ENCODE measurements around the gene RBM4B. TPM values are rescaled to one million over a fixed set of nuclear protein-coding genes. Genes with fewer than 3 reads are reported as not detected.
A peak's percentile ranks its signal among the peaks of the same experiment; 100 is the strongest.

Gene RBM4B
- total RNA-seq, 2 experiments from 2014 or later: 12.2 to 15.5 TPM

- Mint-ChIP-seq H3K36me3 (no peaks in the 10 kb centered on the region), H3K27me3 (peaks cover 21% of the 10 kb centered on the region)
These were observed 37.8 kb upstream of the RBM4B start for GRCh38 chr11:66715346-66716085.

GRCh38 chr11:66713746-66714480, 36.2 kb upstream of the RBM4B start:
- H3K4me1 Mint-ChIP-seq: no peaks in the 10 kb centered on the region
- no peaks in the 10 kb centered on the region for H3K36me3 Mint-ChIP-seq
- H3K4me3 Mint-ChIP-seq: no peak overlapping the region
- peaks cover 18% of the 10 kb centered on the region for H3K27me3 Mint-ChIP-seq
- DNase-seq: no peak
- H3K27ac Mint-ChIP-seq: no peak overlapping the region
- H3K9me3 Mint-ChIP-seq: no peaks in the 10 kb centered on the region

More at GRCh38 chr11:66715346-66716085, 37.8 kb upstream of the RBM4B start:
- no peaks in the 10 kb centered on the region for H3K4me1 Mint-ChIP-seq
- no peaks in the 10 kb centered on the region for H3K9me3 Mint-ChIP-seq
- no peak for DNase-seq
- H3K27ac Mint-ChIP-seq: no peak overlapping the region
- no peak overlapping the region for H3K4me3 Mint-ChIP-seq

DNA sequence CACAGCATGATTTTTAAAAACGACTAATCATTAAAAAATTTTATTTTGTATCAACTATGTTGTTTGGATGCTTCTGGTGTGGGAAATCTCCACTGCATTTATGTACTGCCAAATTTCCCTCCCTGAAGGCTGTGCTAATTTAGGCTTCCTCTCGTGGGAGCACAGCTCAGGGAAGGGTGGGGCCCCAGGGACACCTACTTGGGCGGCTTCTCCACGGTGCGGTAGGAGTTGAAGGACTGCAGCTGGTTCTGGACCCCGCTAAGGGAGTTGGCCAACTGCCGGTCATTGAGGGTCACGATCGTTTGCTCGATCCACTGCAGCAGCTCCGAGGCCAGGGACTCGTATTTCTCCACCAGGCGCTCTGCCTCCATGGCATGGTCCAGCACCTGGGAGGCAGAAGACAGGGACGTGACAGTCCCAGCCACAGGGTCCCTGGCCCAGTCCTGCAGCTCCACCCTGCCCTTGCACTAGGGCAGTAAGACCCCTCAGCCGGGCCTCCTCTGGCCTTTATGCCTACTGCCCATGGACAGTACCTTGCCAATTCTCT, 32.8 kb upstream of the RBM4B start:
- Mint-ChIP-seq H3K36me3 (no peaks in the 10 kb centered on the region), H3K27ac (no peak overlapping the region), H3K9me3 (no peaks in the 10 kb centered on the region), H3K27me3 (peaks cover 4% of the 10 kb centered on the region), H3K4me1 (no peaks in the 10 kb centered on the region), H3K4me3 (no peak overlapping the region)
- no peak for DNase-seq

GRCh38 chr11:66708701-66709100, 31.0 kb upstream of the RBM4B start:
- DNase-seq: no peak
- Mint-ChIP-seq H3K27ac (no peak overlapping the region), H3K27me3 (peaks cover 4% of the 10 kb centered on the region), H3K4me1 (no peaks in the 10 kb centered on the region), H3K9me3 (no peaks in the 10 kb centered on the region), H3K4me3 (no peak overlapping the region), H3K36me3 (no peaks in the 10 kb centered on the region)

DNA sequence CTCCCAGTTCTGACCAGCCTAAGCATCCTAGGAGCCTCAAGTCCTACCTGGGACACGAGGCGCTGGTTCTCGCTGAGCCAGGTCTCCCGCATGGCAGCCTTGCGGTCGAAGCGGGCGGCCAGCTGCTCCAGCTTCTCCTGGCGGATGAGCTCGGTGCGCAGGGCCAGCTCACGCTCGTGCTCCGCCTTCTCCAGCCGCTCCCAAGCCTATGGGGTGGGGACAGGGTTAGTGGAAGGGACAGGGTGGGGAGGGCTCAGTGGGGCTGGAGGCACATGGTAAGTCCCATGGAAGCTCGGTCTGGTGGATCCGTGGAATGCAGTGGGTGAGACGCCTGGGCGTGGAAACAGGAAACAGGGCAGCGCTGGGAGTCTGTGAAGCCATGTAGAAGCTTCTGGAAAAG, 30.4 kb upstream of the RBM4B start:
- no peaks in the 10 kb centered on the region for H3K4me1 Mint-ChIP-seq
- no peak for DNase-seq
- no peak overlapping the region for H3K4me3 Mint-ChIP-seq
- no peaks in the 10 kb centered on the region for H3K36me3 Mint-ChIP-seq
- no peaks in the 10 kb centered on the region for H3K9me3 Mint-ChIP-seq
- H3K27ac Mint-ChIP-seq: no peak overlapping the region
- H3K27me3 Mint-ChIP-seq: peaks cover 4% of the 10 kb centered on the region

- H3K4me1 Mint-ChIP-seq: no peaks in the 10 kb centered on the region
- no peak overlapping the region for H3K27ac Mint-ChIP-seq
- H3K27me3 Mint-ChIP-seq: peaks cover 4% of the 10 kb centered on the region
- H3K4me3 Mint-ChIP-seq: no peak overlapping the region
- H3K36me3 Mint-ChIP-seq: no peaks in the 10 kb centered on the region
- DNase-seq: no peak
- no peaks in the 10 kb centered on the region for H3K9me3 Mint-ChIP-seq
These were observed 29.8 kb upstream of the RBM4B start for GRCh38 chr11:66707486-66707885.

DNA sequence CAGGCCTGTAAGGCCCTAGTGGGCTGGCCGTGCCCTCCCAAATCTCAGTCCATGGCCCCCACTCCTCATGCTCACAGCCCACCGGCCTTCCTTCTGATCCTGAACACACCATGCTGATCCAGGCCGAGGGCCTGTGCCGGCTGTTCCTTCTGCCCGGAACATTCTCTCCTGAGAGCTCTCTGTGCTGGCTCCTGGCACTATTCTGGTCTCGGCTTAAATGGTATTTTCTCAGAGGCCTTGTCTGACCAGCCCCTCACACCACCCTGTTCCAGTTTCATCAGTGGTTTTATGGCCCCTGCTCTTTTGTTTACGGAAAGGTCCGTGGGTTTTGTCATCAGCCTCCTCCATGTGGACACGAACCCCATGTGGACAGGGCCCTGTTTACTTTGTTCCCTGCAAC, 29.3 kb upstream of the RBM4B start:
- H3K9me3 Mint-ChIP-seq: no peaks in the 10 kb centered on the region
- H3K4me1 Mint-ChIP-seq: no peaks in the 10 kb centered on the region
- H3K4me3 Mint-ChIP-seq: no peak overlapping the region
- H3K27me3 Mint-ChIP-seq: peaks cover 4% of the 10 kb centered on the region
- no peak overlapping the region for H3K27ac Mint-ChIP-seq
- no peak for DNase-seq
- H3K36me3 Mint-ChIP-seq: no peaks in the 10 kb centered on the region

DNA sequence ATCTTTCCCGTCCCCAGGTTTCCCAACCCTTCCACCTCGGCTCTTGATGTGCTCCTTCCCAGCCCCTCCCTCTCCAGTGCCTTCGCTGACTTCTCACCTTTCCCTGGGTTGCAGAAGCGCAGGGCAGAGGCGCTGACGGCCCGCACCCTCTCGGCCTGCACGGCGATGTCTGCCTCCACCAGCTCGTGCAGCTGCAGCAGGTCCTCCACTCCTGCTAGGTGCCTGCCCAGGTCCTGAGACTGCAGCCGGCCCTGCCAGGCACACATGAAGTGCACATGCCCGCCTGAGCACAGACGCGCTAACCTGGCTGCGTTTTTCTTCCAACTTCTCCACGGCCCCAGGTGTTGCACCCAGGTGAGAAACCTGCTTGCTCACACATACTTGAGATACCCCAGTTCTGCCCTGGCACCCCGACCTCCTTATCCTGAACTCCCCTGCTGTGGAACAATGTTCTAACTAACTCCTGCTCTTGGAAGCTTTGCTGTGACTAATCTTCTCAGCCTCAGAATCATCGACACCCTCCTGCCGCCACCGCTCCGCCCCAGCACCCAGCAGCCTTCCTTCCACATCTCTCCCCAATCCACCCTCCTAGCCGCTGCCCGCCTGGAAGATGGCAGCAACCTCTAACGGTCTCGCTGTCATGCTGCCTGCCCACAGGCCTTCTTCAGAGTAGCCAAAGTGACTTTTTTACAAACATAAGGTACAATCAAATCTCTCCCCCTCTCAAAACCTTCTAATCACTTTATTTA, 28.1 kb upstream of the RBM4B start:
- no peaks in the 10 kb centered on the region for H3K9me3 Mint-ChIP-seq
- no peak overlapping the region for H3K4me3 Mint-ChIP-seq
- peaks cover 5% of the 10 kb centered on the region for H3K4me1 Mint-ChIP-seq
- H3K27ac Mint-ChIP-seq: no peak overlapping the region
- H3K36me3 Mint-ChIP-seq: peaks cover 2% of the 10 kb centered on the region
- no peaks in the 10 kb centered on the region for H3K27me3 Mint-ChIP-seq
- DNase-seq: no peak

DNA sequence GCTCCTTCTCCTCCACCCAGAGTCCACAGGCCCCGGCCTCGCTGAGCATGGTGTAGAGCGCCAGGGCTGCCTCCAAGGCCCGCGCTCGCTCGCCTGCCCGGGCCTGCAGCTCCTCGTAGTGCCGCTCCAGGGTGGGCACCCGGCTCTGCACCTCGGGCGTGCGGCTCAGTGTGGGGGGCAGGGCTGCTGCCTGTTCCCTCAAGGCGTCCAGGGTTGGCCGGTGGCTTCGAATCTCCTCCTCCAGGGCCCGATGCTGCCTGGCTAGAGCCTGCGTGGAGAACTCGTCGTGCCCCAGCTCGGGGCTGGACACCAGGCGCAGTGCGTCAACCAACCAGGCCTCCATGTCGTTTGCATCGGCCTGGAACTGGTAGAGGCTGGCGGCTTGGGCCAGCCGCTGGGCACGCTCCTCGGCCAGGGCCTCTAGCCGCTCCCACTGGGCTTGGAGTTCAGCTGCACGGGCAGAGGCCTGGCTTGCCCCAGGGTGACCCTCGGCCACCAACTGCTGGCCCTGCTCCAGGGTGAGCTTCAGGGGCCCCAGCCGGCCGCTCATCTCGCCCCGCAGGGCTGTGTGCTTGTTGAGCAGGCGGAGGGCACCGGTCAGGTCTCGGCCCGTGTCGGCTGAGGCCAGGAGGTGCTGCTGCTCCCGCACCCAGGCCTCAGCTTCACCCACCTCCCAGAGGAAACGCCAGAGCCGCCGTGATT, 27.1 kb upstream of the RBM4B start:
- peaks cover 5% of the 10 kb centered on the region for H3K4me1 Mint-ChIP-seq

DNA sequence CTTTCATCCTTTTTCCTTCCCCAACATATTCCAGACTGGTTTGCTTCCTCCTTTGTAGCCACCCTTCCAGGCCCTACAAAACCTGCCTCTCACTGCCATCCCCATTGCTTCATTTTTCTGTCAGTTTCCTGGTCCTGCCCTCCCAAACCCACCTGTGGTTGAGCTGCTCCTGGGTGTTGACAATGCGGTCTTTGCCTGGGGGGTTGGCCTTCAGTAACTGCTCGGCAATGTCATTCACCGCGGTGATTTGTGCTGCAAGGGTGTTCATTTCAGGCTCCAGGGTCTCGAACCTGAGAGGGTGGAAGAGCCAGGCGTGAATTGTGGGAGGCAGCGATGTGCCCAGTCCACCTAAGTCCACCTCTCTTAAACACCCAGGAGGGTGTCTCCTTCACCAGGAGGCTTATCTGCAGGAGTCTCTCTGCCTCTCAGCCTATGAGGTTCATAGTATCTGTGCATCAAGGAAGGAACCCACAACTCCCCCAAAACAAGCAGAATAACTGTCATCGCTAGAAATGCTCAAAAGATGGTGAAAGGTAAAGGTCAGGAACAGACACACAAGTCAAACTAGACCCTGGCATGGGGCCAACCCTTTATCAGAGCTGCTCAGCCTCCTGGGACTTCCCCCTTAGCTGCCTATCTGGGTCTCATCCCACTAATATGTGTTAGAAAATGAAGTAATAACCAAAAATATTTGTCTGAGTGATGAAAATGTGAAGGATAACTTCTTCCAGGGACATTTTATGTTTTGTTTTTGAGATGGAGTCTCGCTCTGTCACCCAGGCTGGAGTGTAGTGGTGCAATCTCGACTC, 23.9 kb upstream of the RBM4B start:
- no peak overlapping the region for H3K27ac Mint-ChIP-seq
- H3K4me3 Mint-ChIP-seq: peak overlapping the region; percentile 12
- peaks cover 5% of the 10 kb centered on the region for H3K4me1 Mint-ChIP-seq
- DNase-seq: peak; percentile 33
- H3K9me3 Mint-ChIP-seq: peaks cover 2% of the 10 kb centered on the region
- H3K27me3 Mint-ChIP-seq: no peaks in the 10 kb centered on the region
- peaks cover 2% of the 10 kb centered on the region for H3K36me3 Mint-ChIP-seq

More for the DNA sequence above, 27.1 kb upstream of the RBM4B start:
- Mint-ChIP-seq H3K4me3 (no peak overlapping the region), H3K9me3 (peaks cover 1% of the 10 kb centered on the region), H3K27me3 (no peaks in the 10 kb centered on the region), H3K36me3 (peaks cover 2% of the 10 kb centered on the region), H3K27ac (no peak overlapping the region)
- no peak for DNase-seq

DNA sequence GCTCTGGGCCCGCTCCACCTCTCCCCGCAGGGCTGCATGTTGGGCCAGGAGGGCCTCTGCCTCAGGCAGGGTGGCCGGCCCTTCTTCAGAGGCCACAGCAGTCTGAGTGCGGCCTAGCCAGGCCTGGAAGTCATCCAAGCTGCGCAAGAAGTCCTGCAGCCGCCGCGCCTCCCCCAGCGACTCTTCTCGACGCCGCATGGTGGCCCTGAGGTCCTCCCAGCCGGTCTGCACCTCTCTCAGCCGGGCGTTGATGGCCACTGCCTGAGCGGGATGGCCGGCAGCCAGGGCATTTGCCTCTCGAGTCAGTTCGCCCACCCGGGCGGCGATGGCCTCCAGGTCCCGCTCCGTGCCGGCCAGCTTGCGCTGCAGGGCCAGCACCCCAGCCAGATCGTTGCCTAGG, 23.1 kb upstream of the RBM4B start:
- no peak overlapping the region for H3K4me3 Mint-ChIP-seq
- peaks cover 5% of the 10 kb centered on the region for H3K4me1 Mint-ChIP-seq
- no peak for DNase-seq
- no peaks in the 10 kb centered on the region for H3K27me3 Mint-ChIP-seq
- no peak overlapping the region for H3K27ac Mint-ChIP-seq
- peaks cover 2% of the 10 kb centered on the region for H3K36me3 Mint-ChIP-seq
- peaks cover 2% of the 10 kb centered on the region for H3K9me3 Mint-ChIP-seq

DNA sequence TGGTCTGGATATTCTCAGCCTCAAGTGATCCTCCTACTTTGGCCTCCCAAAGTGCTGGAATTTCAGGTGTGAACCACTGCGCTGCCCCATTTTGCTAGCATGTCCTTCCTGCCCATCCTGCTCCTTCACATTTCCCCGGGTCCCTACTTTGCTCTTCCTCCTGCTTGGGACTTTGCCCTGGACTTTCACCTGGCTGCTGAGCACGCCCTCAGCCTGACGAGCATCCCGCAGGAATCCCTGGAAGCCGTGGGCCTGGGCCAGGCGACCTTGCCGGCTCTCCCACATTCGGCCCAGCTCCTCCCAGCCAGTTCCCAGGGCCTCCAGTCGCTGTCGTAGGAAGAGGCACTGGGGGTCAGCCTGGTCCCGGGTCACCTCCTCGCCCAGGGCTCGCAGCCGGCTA, 22.6 kb upstream of the RBM4B start:
- no peak for DNase-seq
- H3K27me3 Mint-ChIP-seq: no peaks in the 10 kb centered on the region
- H3K4me3 Mint-ChIP-seq: no peak overlapping the region
- peaks cover 5% of the 10 kb centered on the region for H3K4me1 Mint-ChIP-seq
- no peak overlapping the region for H3K27ac Mint-ChIP-seq
- peaks cover 2% of the 10 kb centered on the region for H3K9me3 Mint-ChIP-seq
- peaks cover 2% of the 10 kb centered on the region for H3K36me3 Mint-ChIP-seq

- DNase-seq: no peak
- Mint-ChIP-seq H3K4me3 (no peak overlapping the region), H3K27ac (no peak overlapping the region), H3K36me3 (peaks cover 2% of the 10 kb centered on the region), H3K9me3 (peaks cover 2% of the 10 kb centered on the region), H3K27me3 (no peaks in the 10 kb centered on the region), H3K4me1 (peaks cover 7% of the 10 kb centered on the region)
These were observed 20.8 kb upstream of the RBM4B start for GRCh38 chr11:66698491-66698890.

- H3K9me3 Mint-ChIP-seq: peaks cover 2% of the 10 kb centered on the region
- DNase-seq: no peak
These were observed 20.3 kb upstream of the RBM4B start for GRCh38 chr11:66697988-66698387.

More at GRCh38 chr11:66697988-66698387, 20.3 kb upstream of the RBM4B start:
- Mint-ChIP-seq H3K27me3 (no peaks in the 10 kb centered on the region), H3K4me1 (peaks cover 7% of the 10 kb centered on the region), H3K4me3 (no peak overlapping the region), H3K27ac (no peak overlapping the region), H3K36me3 (peaks cover 2% of the 10 kb centered on the region)
